NOMO-1 treated with dmso at 0.1 percent for 144 hours (cell line): ENCODE results near the gene THTPA.
A peak's percentile ranks its signal among the peaks of the same experiment; 100 is the strongest.

Experiments used
- DNase-seq: peaks from one replicate; lab custom pipeline; 2025; ENCODE audit not compliant: unreplicated experiment; lab: John Stamatoyannopoulos, UW

The THTPA gene

GRCh38 chr14:23550812-23551265 lies 5.2 kb upstream of the THTPA start:
- DNase-seq = no peak

GRCh38 chr14:23551266-23552028 lies 4.6 kb upstream of the THTPA start, which contains the start of gene ZFHX2:
Gene ZFHX2 (minus strand): TSS chr14:23551765. CDS start chr14:23535325, 16,440 bp downstream.
- peak; percentile 40 for DNase-seq

DNA sequence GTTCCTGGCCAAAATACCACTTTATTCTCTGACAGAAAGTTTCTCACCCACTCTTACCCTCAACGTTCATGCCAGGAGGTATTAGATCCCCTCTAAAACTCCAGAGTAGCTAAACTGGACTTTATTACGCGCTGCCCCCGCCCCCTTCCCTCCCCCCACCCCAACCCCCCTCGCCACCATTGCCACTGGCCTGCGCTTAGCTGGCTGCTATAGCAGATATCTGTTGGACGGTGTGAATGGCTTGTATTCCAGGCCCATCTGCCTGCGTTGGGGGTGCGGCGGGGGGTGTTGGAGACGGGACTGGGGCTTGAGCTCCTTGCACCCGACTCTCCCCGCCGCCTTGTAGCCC lies 564 bp upstream of the THTPA start:
- no peak for DNase-seq

GRCh38 chr14:23556700-23557440 lies 799 bp downstream of the THTPA start:
- peak; percentile 23 for DNase-seq

DNA sequence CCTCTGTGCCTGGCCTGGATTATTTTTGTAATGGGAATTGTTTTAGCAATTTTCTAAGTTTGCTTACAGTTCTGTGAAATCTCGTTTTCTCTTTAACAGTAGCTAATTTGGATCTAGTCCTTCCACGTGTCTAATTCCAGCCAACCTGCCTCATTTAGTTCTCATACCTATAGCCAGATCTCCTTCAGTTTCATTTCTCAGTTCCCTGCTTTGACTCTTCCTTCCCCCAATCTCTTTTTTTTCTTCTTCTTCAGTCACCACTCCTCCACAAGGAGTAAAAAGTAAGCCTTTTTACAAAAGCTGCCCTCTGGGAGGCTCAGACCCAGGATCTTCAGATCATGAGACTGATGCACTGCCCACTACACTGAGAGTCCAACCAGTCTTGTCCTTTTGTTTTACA lies 1.4 kb downstream of the THTPA start:
- no peak for DNase-seq

- DNase-seq = no peak
Measured at GRCh38 chr14:23557946-23558345, 1.9 kb downstream of the THTPA start.

GRCh38 chr14:23558346-23559009 lies 2.4 kb downstream of the THTPA start:
- no peak for DNase-seq

- DNase-seq = no peak
Measured at GRCh38 chr14:23559010-23559925, 3.2 kb downstream of the THTPA start.

DNA sequence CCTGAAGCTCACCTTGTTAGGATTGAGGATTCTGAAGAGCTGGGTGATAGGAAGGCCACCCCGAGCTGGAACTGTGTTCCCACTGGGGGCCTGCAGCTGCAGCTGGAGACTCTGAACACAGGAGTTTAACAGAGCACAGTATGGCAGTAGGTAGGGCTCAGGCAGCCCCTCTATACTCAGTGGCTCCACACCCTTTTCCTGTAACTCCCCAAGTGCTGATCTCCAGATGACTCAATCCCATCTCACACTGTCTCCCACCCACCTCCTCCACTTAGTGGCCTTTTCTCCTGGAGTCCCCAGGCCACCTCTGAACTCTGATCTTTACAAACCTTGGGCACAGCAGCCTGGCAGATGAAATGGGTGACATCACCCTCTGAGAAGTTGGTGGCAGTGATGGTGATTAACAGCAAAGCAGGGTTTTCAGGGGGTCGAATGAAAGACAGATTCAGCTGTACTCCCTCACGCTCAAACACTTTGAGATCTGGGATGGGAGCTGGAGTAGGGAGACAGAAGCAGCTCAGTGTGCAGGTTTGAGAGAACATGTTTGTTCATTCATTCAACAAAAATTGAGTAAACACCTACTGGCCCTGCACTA lies 4.0 kb downstream of the THTPA start:
- DNase-seq = no peak

DNA sequence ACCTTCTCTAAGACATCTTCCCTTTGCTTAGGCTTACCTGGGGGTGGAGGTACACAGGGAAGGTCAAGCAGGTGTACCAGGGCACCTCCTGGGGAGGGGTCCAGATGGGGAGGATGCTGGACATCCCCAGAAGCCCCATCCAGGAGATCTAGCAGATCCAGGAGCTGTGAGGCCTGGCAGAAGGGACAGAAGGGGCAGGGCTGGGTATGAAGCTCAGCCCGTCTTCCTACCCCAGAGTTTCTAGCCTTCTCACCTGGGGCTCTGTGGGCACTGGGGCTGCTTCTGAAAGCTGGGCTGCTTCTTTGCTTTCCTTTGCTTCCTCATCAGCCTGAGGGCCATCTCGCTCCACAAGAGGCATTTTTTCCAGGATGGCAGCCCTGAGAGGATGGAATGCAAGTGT lies 5.2 kb downstream of the THTPA start:
- no peak for DNase-seq

DNA sequence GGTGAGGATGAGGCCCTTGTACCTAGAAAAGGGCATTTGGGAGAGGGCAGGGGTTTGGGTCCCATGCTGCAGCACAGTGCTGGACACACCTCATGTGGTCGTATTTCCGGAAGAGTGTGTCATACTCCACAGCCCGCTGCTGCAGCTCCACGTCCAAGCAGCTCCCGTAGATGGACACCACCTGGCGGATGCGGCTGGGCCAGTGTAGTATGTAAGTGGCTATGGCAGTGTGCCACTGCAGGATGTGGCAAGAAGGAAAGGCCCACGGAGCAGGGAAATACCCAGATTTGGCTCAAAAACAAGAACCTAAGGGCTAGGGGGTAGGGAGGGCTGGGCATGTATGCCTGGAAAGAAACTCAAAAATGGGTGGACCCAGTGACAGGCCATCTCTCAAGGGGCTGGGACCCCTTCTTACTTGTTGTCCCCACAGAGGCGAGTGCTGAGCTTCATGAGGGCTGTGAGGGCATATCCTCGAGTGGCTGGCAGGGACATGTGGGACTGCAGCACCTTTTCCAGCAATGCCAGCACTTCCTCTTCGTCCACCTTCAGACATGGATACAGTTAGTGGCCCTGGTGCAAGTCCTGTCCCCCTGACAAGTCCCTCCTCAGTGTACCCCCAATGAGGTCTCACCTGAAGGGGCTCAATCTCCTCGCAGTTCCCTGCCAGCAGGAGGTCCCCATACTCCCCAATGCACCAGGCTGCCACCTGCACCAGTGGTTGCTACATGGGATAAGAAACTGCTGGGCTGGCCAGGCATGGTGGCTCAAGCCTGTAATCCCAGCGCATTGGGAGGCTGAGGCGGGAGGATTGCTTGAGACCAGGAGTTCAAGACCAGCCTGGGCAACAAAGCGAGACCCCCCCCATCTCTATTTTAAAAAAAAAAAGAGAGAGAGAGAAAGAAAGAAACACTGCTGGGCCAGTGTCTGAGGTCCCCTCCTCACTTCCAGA lies 6.1 kb downstream of the THTPA start:
- no peak for DNase-seq

GRCh38 chr14:23562822-23563472 lies 6.9 kb downstream of the THTPA start:
- no peak for DNase-seq

DNA sequence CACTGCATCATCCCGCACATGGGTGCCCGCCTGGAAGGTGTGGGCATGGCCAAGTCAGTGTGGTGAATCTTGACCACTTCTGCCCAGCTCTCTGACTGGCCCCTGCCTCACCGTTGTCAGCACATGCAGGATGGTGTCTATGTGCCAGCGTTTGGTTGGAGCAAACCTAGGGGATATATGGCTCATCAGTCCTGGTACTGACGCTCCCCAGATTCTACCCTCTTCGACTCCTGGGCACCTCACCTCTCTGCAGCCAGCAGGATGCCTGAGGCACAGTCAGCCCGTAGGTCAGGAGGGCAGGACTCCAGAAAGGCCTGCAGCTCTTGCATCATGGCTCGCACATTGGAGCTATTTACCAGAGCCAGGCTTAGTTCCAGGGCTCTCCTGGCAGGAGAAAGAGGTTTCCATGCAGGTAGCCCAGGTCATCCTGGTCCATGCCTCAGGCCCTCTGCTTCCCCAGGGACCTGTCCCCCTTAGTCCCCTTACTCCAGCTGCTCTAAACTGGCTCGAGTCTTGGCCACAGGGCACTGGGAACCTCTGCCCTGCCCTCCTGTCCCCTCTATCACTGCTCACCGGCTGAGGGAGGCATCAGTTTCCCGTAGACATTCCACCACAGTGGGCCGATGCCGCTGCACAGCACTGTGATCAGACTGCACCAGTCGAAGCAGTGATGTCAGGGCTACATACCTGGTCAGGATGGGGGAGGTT lies 7.6 kb downstream of the THTPA start:
- DNase-seq = no peak

DNA sequence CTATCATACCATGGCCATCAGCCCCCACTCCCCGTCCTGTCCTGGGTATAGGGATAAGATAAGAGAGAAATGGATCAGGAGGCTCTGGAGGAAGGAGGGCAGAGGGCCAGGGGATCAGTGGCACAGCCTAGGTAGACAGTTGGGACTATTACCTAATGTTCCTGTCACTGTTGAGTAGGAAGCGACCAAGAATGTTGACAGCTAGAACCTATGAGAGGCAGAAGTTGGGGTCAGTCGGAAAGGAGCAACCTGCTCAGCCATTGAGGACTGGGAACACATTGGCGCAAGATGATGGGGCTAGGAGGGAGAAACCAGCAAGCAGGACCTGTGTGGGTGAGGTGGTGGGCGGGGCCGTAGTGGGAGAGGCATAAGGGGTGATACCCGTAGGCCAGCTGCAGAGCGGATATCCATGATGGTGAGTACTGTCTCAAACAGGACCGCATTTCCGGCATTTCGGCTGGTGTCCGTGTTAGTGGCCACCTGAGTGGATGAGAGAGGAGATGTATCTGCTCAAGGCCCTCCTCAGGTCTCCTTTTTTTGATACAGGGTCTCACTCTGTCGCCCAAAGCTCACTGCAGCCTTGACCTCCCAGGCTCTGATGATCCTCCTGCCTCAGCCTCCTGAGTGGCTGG lies 8.2 kb downstream of the THTPA start:
- DNase-seq = no peak

DNA sequence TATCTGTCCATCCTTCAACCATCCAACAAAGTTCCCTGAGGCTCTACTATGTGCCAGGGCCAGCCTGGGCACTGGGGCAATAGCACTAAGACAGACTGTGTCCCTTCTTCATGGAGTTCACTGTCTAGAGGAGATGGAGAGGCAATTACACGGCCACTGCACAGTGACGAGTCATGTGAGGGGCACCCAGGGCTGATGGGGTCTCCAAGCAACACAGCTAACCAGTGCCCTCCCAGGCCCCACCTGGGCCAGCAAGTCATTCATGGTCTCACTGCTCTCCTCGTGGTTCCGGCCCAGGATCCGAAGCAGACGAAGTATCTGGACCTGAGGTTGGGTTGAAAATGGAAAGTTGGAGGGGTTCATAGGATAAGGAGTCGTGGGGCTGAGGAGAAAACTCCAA lies 8.8 kb downstream of the THTPA start:
- DNase-seq = no peak

- DNase-seq = no peak
Measured at GRCh38 chr14:23565626-23566025, 9.6 kb downstream of the THTPA start.

DNA sequence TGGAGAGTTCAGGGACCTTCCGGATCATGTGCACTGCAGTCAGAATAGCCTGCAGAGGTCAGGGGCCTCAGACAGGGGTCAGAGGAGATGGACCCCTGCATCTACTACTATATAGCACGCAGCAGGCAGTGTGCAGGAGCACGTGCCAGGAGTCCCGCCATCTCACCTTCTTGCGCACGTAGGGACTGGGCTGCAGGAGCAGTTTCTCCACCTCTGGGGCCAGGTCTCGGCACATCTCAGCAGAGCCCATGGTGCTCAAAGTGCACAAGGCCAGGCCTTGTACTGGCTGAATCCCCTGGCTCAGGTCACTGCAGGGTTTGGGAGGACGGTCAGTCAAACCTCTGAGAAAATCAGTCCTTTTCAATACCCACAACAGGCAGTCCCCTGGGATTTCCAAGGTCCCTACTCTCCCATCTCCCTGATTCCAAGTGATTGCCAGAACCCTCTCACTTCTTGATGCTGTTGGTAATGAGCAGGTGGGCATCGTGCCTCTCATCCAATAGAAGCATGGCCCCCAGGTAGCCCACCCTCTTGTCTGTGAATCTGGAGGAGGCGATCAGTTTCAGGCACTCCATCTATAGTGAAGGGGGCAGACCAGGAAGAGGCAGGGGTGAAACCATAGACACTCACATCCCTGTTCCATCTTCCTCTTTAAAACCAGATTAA lies 10.2 kb downstream of the THTPA start:
- no peak for DNase-seq
